ENCODE results near the gene NEK6. TPM values are rescaled to one million over a fixed set of nuclear protein-coding genes. Genes with fewer than 3 reads are reported as not detected.

Gene NEK6
- total RNA-seq, 1 experiment from 2014 or later = 33.3 TPM

GRCh38 chr9:124373851-124374250, 116.1 kb downstream of the NEK6 start:
- DNase-seq (ENCODE audit: low spot score) = no peak

DNA sequence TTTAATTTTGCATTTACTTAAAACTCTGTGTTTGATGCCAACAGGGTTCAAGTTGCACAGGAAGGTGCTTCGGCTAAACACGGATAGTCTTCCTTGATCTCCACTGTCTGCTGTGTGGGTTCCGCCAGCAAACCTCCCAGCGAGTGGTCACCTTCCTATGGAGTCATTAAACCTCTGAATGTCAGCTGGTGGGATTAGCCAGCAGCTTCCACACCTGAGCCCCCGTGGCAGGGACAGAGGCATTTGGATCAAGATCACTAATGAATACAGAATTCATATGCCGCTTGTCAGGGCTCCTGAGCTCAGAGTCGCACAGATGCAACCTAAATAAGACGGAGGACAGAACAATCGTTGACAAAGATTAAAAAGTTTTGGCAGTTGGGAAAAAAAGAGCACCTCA, 118.0 kb downstream of the NEK6 start:
- no peak for DNase-seq (ENCODE audit: low spot score)

DNA sequence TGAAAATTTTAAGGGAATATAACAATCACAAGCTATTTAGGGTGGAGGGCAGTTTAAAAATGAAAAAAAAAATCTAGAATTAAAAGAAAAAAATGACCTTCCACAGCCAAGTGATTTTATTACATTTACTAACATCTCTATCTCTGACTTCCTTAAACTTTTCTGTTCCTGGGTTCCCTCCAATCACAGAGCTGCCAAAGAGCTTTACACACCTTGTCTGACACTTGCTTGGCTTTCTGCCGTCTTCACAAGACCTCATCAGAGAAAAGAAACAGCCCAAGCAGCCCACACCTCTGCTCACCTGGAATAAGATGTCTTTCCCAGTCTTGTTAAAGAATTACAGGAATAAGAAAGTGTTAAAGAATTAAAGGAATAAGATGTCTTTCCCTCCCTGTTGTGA, 118.6 kb downstream of the NEK6 start:
- DNase-seq (ENCODE audit: low spot score) = no peak

DNA sequence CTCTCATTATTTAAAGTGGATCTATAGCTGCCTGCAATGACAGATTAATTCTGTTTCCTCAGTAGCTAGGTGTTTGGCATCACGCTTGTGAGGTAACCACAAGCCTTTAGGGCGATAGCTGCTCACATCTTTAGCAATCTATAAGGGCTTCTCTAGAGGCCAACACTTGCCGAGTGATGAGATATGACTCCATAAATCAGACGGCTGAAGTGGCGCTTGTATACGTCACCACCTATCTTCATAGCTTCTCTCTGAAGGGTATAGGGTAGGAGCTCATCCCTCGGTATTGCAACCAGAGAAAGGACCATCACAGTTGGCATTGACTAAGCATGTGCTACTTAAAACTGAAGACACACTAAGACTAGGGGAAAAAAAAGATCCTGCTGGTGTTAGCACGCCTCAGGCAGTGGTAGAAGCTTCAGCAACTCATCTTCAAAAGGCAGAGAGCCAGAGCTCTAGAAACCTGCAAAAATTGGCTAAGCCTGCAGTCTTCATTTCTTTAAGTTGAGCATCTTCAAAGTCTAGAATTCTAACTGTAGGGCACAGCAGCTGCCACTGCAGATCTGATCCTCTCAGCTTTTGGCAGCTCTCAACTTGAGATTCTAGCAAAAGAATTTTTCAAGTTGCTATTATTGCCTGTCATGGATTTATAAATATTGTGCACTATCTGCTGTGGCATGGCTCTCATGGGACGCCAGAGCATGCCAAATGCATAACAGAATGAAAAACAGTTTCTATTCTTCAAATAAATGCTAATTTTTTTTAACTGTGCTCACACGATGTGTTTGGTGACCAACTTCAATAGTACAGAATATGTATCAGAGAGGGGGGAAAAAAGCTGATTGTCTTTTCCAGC, 120.0 kb downstream of the NEK6 start:
- no peak for DNase-seq (ENCODE audit: low spot score)

GRCh38 chr9:124381170-124381945, 123.6 kb downstream of the NEK6 start:
- DNase-seq (ENCODE audit: low spot score) = peak; percentile 69

DNA sequence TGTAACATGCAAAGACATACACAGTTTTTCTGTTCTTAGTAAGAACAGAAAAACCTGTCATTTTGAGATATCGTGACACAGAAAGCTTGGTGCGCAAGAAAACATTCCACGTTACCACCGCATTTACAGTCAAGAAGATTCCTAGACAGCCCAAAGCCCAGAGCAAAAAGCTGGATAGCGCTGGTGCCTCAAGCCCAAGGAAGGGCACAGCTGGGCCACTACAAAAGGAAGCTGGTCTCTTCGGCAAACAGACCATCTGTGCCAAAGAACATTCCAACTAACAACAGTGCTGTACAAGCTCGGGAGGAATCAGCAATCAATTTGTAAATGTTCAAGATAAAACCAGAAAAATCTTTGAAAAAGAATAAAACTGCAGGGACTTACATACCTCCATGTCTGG, 126.5 kb downstream of the NEK6 start:
- no peak for DNase-seq (ENCODE audit: low spot score)

- no peak for DNase-seq (ENCODE audit: low spot score)
Observed at GRCh38 chr9:124384846-124385245, 127.1 kb downstream of the NEK6 start.

- DNase-seq (ENCODE audit: low spot score) = no peak
Observed at GRCh38 chr9:124385623-124386022, 127.9 kb downstream of the NEK6 start.

- DNase-seq (ENCODE audit: low spot score) = no peak
Observed at GRCh38 chr9:124386201-124386600, 128.5 kb downstream of the NEK6 start.

DNA sequence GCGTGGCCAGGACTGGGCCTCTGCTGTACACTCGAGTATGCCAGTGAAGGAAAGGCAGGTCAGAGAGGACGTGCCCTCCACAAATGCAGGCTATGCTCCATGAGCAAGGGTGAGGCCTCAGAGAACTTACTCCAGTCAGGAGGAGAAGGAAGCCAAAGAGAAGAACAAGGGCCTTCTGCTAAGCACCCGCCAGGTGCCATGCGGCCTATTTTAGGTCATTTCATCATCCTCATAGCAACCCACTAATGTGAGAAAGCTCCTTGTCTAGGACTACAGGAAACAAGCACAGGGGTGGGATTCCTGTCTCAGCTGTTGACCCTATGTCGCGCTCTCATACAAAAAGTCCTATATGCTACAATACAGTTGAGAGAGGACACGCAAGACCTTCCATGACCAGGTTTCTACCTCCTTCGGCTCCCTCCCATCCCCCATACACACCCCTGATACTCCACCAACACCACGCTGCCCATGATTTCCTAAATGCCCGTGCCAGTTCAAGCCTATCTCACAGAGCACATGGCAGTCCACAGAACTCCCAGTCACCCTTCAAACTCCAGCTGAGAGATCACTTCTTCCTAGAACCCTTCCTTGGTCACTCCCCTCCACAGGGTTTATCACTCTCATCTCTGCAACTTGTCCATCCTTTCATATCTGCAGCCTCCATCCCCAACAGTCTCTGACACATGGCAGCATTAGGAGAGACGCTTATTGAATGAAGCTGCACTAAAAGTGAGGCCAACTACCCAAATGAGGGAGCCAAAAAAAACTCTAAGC, 130.7 kb downstream of the NEK6 start:
- DNase-seq (ENCODE audit: low spot score) = no peak

DNA sequence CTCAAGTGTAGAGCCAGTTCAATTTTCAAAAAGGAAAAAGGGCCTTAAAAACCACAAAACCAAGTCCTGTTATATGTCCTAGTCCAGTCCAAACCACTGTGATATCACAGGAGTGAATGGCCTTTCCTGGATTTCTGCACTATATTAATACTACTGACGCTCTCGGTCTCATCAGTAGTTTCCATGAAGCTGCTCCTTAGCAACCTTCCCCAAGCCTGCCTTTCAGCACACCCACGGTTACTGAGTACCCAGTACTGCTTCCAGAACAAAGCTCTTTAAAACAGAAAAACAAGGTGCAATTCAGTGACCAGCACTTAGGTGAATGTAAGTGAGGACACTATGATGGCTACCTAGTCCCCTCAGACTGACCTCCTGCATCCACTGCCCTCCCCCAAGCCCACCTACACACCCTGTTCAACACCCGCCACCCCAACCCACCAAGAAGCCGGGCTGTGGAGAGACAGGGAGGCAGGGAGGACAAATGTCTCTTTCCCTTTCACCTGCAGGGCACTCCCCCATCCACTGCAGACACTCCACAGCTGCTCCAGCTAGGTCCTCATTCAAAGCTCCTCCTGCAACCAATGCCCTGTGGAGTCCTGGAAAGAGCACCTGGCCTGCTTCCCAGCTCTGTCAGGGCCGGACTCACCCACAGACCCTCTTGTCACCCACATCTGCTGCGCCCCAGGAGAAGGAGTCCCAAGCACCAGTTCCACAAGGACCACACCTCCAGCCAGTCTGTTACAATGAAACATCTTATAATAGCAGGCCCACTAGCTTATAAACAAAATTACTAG, 131.6 kb downstream of the NEK6 start:
- DNase-seq (ENCODE audit: low spot score) = no peak

GRCh38 chr9:124390794-124391658, 133.3 kb downstream of the NEK6 start:
- peak; percentile 62 for DNase-seq (ENCODE audit: low spot score)

GRCh38 chr9:124392254-124392870, 134.6 kb downstream of the NEK6 start:
- DNase-seq (ENCODE audit: low spot score) = peak; percentile 79

DNA sequence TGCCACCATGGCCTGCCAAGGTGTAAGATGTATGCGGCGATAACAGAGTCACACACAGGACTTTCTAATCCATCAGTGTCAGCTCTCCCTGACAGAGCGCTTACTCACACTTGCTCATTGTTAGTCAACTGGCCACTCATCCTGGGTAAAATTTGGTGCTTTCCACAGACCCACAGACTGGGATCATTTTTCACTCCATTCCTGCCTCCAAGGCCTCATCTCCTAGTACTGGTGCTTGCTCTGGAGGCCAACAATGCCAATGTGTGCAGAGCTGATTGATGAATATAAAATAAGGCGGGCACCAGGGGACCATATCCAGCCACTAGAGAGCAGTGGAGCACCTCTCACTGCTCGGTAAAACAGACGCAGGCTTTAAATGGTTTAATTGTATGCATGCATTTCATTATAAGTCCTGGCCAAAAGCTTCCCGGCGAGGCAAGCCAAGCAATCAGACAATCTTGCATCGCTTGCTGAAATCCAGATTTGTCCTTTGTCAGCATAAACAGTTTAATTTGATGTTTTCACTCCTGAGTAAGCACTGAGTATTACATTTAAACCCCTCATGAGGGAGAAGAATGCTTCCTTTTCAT, 135.2 kb downstream of the NEK6 start:
- peak; percentile 99 for DNase-seq (ENCODE audit: low spot score)

GRCh38 chr9:124394167-124394566, 136.4 kb downstream of the NEK6 start:
- DNase-seq (ENCODE audit: low spot score) = peak; percentile 21

- no peak for DNase-seq (ENCODE audit: low spot score)
Observed at GRCh38 chr9:124394596-124394995, 136.8 kb downstream of the NEK6 start.

- DNase-seq (ENCODE audit: low spot score) = no peak
Observed at GRCh38 chr9:124395826-124396225, 138.1 kb downstream of the NEK6 start.

DNA sequence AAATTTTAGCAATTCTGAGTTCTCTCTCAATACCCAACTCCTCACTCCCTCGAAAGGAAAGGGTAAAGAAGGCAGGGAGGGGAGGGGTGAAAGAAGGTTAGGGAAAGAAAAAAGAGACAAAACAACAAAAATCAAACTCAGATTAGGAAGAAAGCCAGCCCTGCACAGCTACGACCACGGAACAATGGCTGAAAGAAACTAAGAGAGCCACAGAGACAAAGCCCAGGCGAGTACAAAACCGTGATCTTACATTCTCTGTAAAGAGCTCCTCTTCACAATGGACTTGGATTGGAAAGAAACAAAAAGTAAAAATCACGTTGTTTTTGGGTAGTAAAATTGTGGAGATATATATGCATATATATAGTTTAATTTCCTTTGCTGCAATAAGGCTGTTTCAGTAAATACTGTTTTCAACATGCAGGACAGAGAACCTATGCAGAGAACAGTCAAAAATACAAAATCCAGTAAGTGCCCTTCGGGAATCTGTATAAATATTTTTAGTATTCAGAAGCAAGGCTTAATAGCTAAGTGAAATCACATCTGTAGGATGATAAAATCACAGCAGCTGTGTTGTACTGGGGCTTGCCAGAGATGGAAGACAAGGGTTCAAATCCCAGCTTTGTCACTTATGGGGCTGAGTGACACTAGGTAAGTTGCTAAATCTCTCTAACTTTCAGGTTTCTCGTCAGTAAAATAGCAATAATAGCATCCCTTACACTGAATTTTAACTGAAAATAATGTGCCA, 140.6 kb downstream of the NEK6 start:
- DNase-seq (ENCODE audit: low spot score) = no peak

All from A172 (cell line).